HPDE6-E6E7 (cell line): ENCODE measurements around the gene RASSF3.
"Not testable (repeated sequence)": the region's sequence is repeated elsewhere in the genome, so short reads cannot be mapped to it uniquely, and the experiment has no call there.

Experiments used
- DNase-seq: peaks from one replicate; pipeline ENCODE4 v3.0.0; 2011; ENCODE audit warnings: missing footprints; ENCODE audit errors: extremely low spot score

The RASSF3 gene

DNA sequence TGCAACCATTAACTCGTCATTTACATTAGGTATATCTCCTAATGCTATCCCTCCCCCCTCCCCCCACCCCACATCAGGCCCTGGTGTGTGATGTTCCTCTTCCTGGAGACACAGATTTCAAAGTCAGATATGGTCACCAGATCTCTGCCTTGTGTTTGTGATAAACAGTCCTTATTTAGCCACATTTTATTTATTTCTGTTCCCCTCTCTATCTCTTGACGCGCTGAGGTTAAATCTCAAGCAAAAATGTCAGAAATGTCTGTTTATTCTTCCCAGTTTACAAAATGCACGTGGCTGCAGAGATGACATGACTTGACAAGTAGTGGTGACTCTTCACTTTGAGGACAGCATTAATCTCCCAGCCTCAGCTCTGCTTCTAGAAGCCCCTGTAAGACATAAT lies 11.5 kb upstream of the RASSF3 start:
- DNase-seq = no peak

DNA sequence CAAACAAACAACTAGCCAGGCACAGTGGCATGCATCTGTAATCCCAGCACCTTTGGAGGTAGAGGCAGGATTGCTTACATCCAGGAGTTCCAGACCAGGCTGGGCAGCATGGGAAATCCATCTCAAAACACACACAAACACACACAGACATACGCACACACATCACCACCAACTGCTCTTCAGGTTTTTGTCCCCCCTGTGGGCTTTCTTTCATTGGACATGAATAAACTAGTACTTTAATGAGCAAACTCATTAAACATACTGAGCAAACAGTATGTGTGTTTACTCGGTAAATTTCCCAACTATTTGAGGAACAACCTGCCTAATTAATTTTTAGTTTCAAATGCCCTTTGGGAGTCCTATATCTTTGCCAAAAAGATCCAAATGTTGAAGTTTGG lies 10.1 kb upstream of the RASSF3 start:
- no peak for DNase-seq

DNA sequence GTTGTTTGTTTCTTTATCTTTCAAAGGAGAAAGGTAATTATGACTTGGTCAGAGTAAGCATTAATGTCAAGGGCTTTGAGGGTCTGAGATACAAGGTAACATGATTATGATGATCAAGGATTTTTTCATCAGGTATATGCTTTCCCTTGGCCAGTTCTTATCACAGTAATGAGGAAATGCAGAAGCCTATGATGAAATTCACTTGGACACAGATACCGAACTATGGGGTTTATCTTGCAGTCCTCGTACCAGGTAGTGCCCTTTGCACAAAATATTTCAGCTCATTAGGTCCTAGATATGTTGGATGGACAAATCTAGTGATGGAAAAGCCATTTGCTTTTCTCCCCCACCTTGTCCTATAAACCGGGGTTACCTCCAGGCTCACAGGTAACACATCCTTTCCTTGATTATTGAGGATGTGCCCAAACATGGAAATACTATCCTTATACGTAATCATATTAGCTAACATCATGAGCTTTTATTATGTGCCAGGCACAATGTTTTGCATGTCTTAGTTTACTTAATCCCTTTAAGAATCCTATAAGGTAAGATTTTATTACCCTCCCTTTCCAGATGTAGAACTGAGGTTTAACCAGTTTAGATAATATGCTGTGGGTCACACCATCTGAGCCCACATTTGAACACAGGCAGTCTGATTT lies 7.0 kb upstream of the RASSF3 start:
- no peak for DNase-seq

DNA sequence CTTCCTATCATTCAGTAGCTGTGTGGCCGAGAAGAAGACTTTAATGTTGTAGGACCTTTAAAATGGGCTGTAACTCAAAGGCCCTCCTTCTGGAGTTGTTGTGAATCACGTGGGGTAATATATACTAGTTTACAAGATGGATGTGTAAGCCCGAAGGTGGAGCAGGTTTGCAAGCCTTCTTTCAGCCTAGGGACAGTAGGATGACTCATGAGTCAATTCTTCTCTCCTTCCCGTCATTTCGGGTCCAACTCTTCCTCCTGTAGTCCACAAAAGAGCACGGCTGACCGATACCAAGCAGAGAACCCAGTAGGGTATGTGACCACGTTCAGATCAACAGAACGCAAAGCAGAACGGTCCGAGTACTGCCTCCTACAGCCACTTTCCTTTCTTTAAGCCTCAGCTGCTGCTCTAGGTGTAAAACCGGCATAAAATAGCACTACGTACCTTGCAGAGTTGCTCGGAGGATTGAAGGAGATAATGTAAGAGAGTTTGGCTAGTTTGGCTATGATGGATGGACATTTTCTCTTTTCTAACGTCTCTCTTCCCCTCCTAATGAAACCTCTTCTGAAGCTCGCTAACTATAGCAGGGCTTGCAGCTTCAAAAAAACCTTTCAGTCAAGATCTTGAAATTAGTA lies 1.3 kb upstream of the RASSF3 start:
- peak; percentile 60 for DNase-seq

DNA sequence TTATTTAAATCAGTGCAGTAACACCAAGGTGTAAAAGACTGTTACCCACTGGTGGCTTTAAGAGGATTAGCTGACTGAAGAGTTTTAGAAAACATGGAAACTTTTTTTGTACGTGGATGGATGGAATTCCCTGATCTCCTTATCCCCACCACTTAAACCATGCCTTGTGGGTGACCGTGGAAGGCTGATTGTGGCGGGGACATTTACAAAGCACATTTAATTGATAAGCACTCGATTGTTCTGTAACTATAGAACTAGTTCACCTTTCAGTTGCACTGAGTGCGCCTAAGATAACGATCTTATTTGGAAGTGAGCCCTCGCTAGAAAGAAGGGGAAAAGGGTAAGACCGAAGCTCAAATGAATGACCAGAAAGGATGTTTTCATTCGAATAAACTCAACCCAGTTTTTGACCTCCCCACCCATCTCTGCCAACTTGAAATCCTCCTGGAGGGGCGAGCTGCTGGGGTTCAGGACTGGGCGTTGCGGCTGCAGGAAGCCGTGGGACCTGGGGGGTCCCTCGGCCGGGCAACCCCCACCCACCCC lies 688 bp upstream of the RASSF3 start:
- no peak for DNase-seq

DNA sequence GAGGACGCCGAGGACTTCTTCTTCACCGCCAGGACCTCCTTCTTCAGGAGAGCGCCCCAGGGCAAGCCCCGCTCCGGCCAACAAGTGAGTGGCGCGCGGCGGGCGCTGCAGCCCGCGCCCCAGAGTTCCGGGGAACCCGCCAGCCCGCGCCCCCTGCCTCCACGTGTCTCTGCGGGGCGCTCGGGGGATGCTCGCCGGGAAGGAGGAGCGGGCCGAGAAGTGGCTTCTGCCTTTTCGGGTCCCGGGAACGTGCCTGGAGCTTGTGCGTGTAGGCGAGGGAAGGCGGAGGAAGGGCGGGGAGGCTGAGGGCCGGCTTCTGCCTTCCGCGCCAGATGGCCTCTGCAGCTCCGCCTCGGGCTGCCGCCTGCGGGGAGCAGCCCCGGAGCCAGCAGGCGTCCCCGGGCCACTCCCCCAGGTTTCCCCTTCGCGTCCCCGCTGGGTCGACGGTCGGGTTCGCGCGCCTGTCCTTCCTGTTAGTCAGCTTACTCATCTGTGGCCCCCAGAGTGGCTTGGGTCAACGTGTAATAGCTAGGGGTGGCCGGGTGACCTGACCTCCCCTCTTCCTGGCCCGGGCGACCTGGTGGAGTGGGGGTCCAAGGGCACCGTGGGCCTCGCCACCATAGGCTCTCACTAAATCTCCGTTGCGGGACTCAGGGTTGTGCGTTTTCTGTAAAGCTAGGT lies 505 bp downstream of the RASSF3 start:
- DNase-seq = peak; percentile 31

DNA sequence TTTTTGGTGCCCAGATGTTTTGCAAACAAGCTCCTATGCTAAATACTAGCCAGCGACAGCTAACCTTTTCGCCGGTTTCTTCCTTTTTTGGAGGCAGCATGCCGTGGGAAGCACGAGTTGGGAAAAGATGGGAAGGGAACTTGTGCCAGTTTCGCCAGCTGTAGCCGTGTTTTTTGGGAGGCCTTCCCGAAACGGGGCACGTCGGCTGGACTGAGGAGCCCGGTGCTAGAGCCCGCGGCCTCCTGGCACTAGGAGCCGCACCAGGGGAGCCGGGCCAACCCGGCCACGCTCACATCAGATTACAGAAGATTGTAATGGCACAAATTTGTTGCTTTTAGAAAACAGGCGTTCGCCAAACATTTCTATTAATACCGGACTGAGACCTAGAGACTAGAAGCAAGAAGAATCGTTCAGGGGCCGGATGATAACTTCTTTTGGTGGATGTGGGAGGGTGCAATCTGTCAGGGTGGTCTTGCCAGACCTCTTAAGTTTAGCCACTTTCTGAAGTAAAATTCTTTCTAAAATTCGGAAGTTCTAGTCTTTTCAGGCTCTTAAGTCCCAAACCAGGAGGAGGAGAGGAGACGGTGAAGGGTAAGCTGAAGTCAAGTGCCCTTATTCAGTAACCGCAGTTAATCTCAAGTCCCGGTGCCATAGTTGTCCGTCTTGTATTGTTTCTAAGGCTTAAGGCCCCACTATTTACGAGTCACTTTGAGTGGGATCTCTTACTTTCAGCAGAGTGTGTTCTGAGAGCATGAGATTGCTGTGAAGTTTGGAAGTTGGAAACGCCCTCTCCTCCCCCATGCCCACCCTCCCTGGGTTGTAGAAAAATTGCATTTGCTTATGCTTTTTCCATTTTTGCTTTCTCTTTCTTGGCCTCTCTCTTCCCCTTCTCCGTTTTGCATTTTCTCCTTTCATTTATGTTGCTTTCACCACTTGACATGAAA lies 1.3 kb downstream of the RASSF3 start:
- DNase-seq = peak; percentile 36

DNA sequence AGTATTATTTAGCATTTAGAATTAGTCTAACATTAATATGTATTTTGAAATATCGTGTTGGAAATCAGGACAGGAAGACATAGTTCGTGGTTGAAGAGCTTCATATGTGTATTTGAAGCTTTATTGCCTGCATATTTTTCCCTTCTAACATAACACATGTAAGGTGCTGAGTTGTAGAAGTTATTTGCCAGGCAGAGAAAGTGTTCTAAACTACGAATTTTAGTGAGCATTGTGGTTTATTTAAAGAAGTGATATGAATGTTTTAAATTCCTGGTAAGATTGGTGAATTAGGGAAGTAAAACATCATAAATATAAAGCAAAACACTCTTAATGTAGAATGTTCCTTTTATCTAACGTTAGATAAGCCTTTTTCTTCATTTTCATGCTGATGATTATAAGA lies 2.5 kb downstream of the RASSF3 start:
- DNase-seq = no peak

DNA sequence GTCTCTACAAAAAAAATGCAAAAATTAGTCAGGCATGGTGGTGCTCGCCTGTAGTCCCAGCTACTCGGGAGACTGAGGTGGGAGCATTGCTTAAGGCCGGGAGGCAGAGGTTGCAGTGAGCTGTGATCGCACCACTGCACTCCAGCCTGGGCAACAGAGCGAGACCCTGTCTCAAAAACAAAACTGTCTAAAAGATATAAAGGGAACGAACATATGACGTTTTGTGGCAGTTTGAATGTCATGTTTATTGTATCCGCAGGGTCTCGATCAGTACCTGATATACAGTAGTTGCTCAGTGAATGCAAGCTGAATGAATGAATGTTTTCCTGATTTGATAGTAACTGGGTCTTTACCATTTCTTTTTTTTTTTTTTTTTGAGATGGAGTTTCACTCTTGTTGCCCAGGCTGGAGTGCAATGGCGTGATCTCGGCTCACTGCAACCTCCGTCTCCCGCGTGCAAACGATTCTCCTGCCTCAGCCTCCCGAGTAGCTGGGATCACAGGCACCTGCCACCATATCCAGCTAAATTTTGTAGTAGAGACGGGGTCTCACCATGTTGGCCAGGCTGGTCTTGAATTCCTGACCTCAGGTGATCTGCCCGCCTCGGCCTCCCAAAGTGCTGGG lies 3.6 kb downstream of the RASSF3 start:
- DNase-seq = not testable (repeated sequence)

DNA sequence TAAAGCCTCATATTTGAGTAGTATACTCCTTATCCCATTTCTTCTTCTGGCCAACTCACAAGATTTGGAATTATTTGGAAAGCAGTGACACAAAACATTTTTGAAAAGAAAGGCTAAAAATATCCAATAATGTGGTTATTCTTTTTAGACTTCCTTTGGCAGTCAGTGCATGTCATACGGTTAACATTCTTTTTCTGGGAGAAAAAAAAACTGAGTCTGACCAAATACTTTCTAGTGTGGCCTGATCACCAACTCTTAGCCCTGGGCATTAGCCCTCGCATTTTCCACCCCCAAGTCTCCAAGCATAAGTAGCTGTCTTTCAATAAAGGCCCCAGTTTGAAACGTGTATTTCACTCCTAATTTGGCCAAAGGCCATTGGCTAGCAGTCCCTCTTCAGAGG lies 5.9 kb downstream of the RASSF3 start:
- no peak for DNase-seq

DNA sequence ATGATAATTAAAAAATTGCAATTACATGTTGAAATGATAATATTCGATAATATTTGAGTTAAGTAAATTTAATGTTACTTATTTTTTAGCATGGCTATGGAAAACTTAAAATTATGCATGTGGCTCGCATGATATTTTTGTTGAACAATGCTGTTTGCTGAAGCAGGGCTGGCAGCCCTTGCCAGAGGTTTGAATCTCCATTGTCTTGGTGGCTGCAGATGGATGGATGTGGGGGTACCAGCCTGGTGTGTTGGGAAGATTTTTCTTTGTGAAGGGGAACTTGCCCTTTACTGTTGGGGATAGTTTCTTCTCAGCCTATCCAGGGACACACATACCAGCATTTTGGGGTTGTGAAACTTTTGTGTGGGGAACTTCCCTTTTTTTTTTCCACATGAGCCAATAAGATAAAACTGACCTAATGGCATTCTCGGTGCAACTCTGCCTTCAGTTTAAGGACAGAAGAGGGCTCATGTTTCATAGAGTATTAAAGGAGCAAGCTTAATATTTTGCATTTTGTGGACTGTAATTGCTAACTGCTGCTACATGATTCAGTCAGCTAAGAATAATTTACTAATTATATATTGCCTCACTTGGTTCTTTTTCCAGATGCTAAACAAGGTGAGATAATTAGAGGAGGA lies 8.8 kb downstream of the RASSF3 start:
- no peak for DNase-seq

DNA sequence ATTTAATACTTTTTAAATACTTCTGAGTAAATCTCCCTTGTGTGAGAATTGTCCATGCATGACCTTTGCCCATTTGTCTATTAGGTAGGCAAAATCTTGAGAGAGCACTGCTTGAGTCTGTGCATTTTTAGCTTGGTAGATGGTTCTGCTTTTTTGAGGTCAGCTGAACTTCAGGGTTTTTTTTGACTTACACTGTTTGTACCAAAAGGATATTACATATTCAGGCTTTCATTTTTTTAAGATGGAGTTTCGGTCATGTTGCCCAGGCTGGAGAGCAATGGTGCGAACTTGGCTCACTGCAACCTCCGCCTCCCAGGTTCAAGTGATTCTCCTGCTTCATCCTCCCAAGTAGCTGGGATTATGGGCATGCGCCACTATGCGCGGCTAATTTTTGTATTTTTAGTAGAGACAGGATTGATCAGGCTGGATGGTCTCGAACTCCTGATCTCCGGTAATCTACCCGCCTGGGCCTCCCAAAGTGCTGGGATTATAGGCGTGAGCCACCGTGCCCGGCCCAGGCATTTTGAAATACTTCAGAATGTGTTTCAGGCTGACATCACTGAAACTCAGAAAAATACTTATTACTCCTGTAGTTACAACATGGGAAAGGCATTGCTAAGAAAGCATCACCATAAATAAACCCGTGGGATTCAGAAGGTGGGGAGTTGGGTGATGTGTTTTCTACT lies 11.1 kb downstream of the RASSF3 start:
- no peak for DNase-seq

DNA sequence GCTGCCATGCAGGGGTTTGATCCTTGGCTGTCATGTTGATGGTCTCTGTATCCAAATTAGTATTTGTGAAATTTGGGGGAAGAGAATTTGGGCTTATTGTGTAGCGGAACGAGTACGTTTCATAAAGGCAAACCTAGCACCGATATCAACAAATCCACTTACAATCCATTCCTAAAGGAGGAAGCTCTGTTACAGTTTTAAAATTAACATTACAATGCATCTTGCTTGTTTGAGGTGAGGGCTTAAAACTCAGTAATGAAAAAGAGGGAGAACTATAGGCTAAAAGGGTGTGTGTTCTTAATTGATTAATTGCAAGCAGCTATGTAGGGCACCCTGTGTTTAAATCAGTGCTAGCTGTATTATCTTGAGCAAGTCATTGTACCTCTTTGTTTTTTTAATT lies 13.7 kb downstream of the RASSF3 start:
- DNase-seq = no peak

DNA sequence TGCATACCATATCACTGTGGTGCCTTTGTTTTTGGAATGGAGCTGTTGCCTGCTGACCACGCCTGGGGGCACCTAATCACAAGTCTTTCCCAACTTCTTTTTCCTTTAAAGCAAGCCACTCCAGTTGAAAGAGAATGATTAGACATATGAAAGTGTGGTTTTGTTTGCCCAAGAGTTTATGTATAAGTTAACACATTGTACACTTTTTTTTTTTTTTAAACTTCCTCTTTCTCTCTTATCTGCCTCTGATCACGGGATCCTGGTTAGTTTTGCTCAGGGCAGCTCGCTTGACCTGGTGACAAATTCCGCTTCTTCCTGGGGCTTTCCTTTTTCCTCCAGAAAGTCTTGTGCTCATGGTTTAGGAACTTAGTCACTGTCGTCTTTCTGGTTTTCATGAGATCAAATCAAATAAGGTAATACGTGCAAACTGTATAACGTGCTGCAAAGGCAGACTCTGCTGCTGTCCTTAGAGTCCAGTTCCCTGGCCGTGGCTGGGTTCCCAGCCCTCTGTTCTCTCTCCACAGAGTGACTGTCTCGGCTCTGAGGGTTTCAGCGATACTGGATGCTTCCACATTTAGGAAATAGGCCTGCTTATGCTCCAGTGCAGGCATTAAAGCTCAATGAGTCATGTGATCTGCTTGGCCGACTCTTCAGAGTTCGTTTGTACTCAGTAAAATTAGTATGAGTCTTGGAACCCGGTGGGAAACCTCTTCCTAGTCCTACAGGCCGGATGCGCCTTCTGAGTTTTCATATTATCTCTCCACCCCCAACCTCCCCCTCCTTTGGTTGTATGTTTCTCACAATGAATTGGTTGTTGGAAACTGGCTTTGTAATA lies 15.2 kb downstream of the RASSF3 start:
- peak; percentile 68 for DNase-seq

DNA sequence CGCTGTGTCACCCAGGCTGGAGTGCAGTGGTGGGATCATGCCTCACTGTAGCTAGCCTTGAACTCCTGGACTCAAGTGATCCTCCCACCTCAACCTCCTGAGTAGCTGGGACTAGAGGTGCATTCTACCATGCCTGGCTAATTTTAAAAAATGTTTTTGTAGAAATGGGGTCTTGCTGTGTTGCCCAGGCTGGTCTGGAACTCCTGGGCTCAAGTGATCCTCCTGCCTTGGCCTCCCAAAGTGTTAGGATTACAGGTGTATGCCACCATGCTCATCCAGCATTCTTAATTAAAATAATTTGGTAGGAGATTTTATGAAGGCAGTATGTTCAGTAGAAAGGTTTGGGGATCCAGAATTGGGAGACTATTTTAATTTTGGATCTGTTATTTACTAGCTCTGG lies 16.3 kb downstream of the RASSF3 start:
- not testable (repeated sequence) for DNase-seq

DNA sequence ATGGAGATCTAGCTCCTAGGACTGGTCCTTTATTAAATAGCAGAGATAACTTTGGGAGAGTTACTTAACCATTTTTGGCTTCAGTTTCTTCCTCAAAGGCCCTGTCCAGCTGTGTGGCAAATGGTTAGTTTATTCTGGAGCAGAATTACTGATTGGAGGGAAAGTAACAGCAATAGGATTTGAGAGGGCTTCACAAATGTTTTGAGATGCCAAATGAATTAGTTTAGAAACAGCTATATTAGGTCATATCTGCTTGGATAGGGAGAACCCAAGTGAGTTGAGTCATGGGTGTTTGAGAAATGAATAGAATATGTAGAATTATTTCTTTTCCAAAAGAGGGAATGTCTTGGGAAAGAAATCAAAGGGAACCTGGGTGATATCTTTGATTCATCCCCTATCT lies 17.5 kb downstream of the RASSF3 start:
- DNase-seq = no peak

DNA sequence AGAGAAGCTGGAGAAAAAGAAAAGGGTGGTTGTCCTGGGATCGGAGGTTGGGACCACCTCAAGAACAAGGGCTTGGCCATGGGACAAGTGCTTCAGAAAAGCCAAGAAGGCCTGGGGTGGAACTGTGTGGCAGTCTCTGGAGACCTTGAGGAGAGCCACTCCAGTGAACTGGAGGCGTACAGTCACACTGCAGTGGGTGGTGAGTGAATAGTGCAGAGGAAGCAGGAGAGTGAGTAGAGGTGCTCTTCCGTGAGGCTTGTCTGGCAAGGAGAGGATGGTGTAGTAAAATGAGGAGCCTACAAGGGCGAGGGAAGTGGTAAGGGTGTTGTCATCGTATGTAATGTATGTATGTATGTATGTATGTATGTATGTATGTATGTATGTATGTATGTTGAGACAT lies 20.9 kb downstream of the RASSF3 start:
- DNase-seq = no peak

DNA sequence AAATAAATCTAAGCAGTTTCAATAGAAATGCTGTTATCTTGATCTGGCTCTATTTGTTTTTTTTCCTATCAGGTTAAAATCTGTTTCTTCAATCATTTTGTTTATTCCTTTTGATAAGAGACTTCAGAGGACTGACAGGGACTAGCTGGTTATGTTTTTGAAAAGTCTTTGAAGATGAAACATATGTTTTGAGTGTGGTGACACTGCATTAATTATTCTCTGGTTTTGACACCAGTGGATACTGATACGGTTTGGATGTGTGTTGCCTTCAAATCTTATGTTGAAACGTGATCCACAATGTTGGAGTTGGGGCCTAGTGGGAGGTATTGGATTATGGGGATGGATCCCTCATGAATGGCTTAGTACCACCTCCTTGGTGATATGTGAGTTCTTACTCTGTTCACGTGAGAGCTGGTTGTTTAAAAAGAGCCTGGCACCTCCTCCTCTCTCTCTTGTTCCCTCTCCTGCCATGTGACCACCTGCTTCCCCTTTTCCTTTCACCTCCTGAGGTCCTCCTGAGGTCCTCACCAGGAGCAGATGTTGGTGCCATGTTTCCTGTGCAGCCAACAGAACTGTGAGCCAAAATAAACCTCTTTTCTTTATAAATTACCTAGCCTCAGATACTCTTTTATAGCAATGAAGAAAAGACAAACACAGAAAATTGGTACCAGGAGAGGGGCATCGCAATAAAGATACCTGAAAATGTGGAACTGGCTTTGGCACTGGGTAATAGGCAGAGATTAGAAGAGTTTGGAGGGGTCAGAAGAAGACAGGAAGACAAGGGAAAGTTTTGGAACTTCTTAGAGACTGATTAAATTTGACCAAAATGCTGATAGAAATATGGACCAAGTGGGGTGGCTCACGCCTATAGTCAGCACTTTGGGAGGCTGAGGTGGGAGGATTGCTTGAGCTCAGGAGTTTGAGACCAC lies 23.0 kb downstream of the RASSF3 start:
- DNase-seq = no peak
